Liver (tissue), 3 donors: ENCODE measurements around the gene COX19.
"Not testable (repeated sequence)": the region's sequence is repeated elsewhere in the genome, so short reads cannot be mapped to it uniquely, and the experiment has no call there.

Experiments
- FOXA1 ChIP-seq: IDR thresholded peaks from 2 replicates; pipeline ENCODE4 v1.6.1; 2016; ENCODE audit warnings: antibody characterized with exemption
- GABPA ChIP-seq, 2 donors: IDR thresholded peaks in 1 of 2; conservative IDR thresholded peaks in 1 of 2; 2 replicates each; pipeline ENCODE4 v1.6.1; 2016; ENCODE audit warnings: antibody characterized with exemption in 2 of 2, mild to moderate bottlenecking in 1 of 2, moderate library complexity in 1 of 2
- HNF4A ChIP-seq, 2 donors: conservative IDR thresholded peaks; 2 replicates each; pipeline ENCODE4 v1.6.1; 2016; ENCODE audit warnings: antibody characterized with exemption in 2 of 2, mild to moderate bottlenecking in 2 of 2
- JUND ChIP-seq, 2 donors: IDR thresholded peaks; 2 replicates each; pipeline ENCODE4 v1.6.1; 2016; ENCODE audit warnings: antibody characterized with exemption in 2 of 2
- RAD21 ChIP-seq, 2 donors: IDR thresholded peaks; 2 replicates each; pipeline ENCODE4 v1.6.1; 2016; ENCODE audit warnings: antibody characterized with exemption in 2 of 2, mild to moderate bottlenecking in 2 of 2
- SP1 ChIP-seq: IDR thresholded peaks from 2 replicates; pipeline ENCODE4 v1.6.1; 2018; ENCODE audit warnings: antibody characterized with exemption, mild to moderate bottlenecking
- TAF1 ChIP-seq: conservative IDR thresholded peaks from 2 replicates; pipeline ENCODE4 v1.6.1; 2016; ENCODE audit warnings: antibody characterized with exemption, mild to moderate bottlenecking
- YY1 ChIP-seq: IDR thresholded peaks from 2 replicates; pipeline ENCODE4 v1.6.1; 2016; ENCODE audit warnings: antibody characterized with exemption, mild to moderate bottlenecking
- TF ChIP-seq, protein P1 (sequence below): fragments of 150-350 bp; IDR thresholded peaks from 2 replicates; pipeline ENCODE4 v1.5.1; 2017; ENCODE audit warnings: improper control_type of control experiment, low read depth, low read length; ENCODE audit not compliant: missing input control
- TF ChIP-seq, protein P2 (sequence below): IDR thresholded peaks from 2 replicates; pipeline ENCODE4 v1.6.1; 2016; ENCODE audit warnings: antibody characterized with exemption
- TF ChIP-seq, protein P3 (sequence below): IDR thresholded peaks from 2 replicates; pipeline ENCODE4 v1.6.1; 2016; ENCODE audit warnings: antibody characterized with exemption
- TF ChIP-seq, protein P4 (sequence below): IDR thresholded peaks from 2 replicates; pipeline ENCODE4 v1.6.1; 2016; ENCODE audit warnings: antibody characterized with exemption, mild to moderate bottlenecking
- donor health status: healthy.
- donor health status: healthy.

DNA sequence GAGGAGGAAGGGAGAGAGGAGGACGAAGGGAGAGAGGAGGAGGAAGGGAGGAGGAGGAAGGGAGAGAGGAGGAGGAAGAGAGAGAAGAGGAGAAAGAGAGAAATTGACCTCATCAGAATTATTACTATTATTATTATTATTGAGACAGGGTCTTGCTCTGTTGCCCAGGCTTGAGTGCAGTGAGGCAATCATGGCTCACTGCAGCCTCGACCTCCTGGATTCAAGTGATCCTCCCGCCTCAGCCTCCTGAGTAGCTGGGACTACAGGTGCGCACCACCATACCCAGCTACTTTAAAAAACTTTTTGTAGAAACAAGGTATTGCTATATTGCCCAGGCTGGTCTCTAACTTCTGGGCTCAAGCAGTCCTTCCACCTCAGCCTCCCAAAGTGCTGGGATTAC lies 31.6 kb downstream of the COX19 start:
- TF ChIP-seq, protein P1, sequence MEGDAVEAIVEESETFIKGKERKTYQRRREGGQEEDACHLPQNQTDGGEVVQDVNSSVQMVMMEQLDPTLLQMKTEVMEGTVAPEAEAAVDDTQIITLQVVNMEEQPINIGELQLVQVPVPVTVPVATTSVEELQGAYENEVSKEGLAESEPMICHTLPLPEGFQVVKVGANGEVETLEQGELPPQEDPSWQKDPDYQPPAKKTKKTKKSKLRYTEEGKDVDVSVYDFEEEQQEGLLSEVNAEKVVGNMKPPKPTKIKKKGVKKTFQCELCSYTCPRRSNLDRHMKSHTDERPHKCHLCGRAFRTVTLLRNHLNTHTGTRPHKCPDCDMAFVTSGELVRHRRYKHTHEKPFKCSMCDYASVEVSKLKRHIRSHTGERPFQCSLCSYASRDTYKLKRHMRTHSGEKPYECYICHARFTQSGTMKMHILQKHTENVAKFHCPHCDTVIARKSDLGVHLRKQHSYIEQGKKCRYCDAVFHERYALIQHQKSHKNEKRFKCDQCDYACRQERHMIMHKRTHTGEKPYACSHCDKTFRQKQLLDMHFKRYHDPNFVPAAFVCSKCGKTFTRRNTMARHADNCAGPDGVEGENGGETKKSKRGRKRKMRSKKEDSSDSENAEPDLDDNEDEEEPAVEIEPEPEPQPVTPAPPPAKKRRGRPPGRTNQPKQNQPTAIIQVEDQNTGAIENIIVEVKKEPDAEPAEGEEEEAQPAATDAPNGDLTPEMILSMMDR: not testable (repeated sequence)
- TF ChIP-seq, protein P2, sequence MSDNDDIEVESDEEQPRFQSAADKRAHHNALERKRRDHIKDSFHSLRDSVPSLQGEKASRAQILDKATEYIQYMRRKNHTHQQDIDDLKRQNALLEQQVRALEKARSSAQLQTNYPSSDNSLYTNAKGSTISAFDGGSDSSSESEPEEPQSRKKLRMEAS: not testable (repeated sequence)
- not testable (repeated sequence) for TF ChIP-seq SP1; YY1; JUND (IDR thresholded peaks at IDR 0.05); FOXA1; RAD21 (IDR thresholded peaks at IDR 0.05); GABPA (IDR thresholded peaks at IDR 0.05 in 1 of 2, conservative IDR thresholded peaks at IDR 0.05 in 1 of 2); TAF1; HNF4A (conservative IDR thresholded peaks at IDR 0.05)
- TF ChIP-seq, protein P3, sequence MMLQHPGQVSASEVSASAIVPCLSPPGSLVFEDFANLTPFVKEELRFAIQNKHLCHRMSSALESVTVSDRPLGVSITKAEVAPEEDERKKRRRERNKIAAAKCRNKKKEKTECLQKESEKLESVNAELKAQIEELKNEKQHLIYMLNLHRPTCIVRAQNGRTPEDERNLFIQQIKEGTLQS: not testable (repeated sequence)
- TF ChIP-seq, protein P4, sequence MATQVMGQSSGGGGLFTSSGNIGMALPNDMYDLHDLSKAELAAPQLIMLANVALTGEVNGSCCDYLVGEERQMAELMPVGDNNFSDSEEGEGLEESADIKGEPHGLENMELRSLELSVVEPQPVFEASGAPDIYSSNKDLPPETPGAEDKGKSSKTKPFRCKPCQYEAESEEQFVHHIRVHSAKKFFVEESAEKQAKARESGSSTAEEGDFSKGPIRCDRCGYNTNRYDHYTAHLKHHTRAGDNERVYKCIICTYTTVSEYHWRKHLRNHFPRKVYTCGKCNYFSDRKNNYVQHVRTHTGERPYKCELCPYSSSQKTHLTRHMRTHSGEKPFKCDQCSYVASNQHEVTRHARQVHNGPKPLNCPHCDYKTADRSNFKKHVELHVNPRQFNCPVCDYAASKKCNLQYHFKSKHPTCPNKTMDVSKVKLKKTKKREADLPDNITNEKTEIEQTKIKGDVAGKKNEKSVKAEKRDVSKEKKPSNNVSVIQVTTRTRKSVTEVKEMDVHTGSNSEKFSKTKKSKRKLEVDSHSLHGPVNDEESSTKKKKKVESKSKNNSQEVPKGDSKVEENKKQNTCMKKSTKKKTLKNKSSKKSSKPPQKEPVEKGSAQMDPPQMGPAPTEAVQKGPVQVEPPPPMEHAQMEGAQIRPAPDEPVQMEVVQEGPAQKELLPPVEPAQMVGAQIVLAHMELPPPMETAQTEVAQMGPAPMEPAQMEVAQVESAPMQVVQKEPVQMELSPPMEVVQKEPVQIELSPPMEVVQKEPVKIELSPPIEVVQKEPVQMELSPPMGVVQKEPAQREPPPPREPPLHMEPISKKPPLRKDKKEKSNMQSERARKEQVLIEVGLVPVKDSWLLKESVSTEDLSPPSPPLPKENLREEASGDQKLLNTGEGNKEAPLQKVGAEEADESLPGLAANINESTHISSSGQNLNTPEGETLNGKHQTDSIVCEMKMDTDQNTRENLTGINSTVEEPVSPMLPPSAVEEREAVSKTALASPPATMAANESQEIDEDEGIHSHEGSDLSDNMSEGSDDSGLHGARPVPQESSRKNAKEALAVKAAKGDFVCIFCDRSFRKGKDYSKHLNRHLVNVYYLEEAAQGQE: not testable (repeated sequence)
